ENCODE measurements around the gene DNAJB13.

Gene DNAJB13

DNA sequence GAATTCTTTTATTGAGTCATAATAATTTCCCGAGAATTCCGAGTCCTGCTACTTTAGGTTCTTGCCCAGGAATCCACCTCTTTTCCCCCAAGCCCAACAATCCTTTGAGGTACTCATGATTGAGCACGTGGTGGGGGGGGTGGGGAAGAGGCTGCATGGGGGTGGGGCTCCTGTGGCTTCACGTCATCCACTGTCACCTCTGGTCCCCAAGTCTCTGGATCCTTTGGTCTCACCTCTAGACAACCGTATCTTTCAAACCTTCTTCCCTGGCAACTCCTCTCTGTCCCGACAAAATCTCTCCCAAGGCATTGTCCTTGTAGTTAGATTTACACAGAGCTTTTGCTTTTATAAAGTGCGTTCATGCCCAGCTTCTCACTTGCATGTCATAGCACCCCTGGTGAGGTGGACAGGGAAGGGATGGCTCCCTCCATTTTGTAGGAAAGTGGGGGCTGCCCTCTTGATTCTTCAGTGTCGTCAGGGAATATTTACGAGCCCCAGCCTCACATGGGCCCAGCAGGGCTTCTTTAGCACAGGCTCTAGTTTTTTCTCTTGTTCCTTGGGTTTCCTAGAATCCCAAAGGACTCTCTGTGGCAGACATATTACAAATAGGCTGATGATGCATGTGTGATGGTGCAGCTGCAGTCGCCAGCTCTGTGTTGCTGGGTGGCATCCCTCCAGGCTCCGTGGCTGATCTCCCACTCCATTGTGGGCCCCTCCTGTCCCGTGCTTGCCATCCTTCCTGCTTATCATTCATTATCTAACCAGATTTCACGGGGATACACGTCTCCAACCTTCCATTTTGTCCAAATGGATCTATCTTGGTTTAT, 49.7 kb downstream of the DNAJB13 start:
- DNase-seq (ENCODE audit: low read depth in 3 of 3) = no peak

DNA sequence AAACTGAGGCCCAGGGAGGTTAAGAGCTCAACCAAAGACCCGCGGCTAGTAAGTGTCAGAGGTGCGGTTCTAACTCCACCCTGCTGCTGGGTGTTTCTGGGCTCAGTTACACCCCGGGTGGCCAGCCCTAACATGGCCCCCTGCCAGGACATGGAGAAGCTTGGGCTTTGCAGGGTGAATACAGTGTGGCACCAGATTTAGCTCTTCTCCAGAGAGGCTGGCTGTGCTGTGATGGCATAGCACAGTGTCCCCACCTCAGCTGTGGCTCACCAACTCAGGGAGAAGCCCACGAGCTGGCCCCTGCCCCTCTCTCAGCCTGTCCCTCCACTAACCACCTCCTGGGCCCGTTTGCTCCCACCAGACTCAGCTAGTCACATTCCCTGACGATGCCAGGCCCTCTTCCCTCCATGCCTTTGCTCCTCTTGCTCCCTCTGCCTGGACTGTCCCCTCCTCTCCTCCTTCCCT, 51.0 kb downstream of the DNAJB13 start:
- no peak for DNase-seq (ENCODE audit: low read depth in 3 of 3)

DNA sequence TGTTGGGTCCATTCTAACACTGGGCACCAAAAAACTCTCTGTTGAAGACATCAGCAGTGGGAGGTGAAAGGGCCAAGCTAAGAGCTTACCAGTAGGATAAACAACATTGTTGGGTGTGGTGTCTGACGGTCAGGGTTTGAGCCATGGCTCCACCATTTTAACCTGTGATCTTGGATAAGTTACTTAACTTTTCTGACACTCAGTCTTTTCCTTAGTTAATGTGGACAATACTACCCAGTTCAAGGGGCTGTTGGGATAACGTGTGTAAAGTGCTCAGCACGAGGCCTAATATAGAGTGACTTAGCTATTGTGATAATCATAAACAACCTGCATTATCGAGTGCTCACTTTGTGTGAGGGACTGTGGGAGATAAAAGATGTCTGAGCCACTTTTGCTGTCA, 52.0 kb downstream of the DNAJB13 start:
- DNase-seq (ENCODE audit: low read depth in 3 of 3) = no peak

- DNase-seq (ENCODE audit: low read depth in 3 of 3) = no peak
Observed at GRCh38 chr11:74004046-74004695, 53.3 kb downstream of the DNAJB13 start.

GRCh38 chr11:74004759-74005615, 54.2 kb downstream of the DNAJB13 start:
- peak in 2 of 3 donors; percentile 74 to 75 for DNase-seq (ENCODE audit: low read depth in 3 of 3)

- no peak for DNase-seq (ENCODE audit: low read depth in 3 of 3)
Observed at GRCh38 chr11:74005721-74006517, 55.1 kb downstream of the DNAJB13 start.

DNA sequence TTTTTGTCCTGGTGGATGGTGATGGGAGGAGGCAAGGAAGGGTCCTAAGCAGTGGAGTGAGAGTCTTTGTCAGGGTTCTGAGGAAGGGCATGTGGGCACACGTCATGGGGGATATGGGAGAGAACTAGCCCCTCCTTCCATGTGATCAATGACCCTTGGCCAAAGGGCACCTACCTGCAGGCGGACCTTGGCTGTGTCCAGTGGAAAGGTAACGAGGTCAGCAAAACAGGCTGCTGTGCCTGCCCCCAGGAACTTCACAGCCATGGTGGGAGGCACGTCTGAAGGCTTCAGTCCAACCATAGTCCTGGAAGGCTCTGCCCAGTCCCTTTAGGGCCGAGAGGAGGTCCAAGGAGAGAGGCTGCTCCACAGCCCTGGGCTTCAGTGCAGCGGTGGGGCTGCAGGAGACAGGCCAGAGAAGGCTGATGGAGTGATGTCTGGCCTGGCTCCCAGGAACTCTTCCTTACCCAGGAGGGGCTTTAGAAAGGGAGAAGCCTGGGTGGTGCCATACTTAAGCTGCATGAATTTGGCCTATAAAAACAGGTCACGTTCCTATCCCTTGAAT, 56.0 kb downstream of the DNAJB13 start:
- no peak for DNase-seq (ENCODE audit: low read depth in 3 of 3)

DNA sequence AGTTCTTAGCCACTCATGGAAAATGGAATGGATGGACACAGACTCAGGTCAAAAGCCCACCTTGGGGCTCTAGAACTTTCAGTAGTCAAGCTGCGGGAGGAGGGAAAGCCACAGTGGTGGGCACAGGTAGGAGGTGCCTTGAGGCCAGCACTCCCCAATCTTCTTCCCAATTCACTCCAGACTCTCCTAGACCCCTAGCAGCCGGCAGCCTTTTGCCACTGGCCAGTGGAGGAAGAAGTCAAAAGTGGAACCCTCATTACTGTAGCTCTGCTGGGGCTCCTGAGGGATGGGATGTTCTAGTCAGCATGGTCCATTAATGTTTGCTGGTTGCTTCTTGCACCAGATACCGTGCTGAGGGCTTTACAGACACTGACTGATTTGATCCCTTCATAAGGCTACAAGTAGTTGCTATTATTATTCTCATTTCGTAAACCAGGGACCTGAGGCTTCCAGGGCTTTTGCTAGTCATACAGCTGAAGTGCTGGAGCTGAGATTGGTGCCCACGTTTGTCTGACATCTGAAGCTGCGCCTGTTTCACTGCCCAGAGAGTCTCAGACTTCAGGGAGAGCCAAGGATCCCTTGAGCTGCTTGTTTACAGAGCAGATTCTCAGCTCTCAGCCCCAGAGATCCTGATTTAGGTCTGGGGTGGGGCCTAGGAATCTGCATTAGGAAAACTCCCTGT, 57.0 kb downstream of the DNAJB13 start:
- no peak for DNase-seq (ENCODE audit: low read depth in 3 of 3)

DNA sequence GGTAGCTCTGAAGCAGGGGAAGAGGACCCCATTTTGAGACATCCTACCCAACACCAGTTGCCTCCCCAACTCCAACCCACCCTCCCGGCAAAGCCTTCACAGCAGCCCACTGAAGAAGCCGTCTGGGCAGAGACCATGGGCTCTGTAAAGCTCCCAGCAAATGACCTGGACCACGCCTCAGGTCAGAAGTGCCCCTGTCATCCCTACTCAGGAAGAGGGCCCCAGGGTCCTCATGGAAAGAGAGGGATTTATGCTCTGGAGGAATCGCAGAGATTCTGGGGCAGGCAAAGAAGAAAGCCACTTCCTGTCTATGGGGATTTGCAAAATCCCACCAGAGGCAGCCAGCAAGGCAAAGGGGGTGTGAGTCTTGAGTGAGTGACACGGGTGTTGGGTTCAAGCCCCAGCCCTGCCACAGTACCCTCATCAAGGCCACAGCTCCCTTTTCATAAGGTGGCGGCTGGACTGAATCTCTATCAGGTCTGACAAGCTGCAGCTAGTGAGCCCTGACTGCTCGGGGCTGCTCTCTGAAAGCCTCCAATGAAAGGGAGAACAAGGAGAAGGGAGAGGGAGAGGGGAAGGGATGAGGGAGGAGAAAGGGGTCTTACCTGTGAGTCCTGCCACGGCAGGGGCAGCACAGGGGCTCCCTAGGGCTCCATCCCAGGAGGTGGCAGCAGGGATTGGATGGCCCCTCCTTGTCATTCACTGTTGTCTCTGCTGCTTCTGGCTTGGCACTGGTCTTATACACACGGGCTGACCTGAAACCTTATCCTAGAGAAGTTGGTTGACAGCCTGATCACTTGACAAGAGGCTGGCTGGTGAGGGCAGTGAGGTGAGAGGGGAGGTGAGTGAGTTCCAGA, 57.8 kb downstream of the DNAJB13 start, which contains the start of gene UCP3:
TSS of gene UCP3 (minus strand) at position 713 of the 857 bp plus-strand sequence. CDS start 2,043 bp downstream, outside the sequence.
- no peak for DNase-seq (ENCODE audit: low read depth in 3 of 3)

DNA sequence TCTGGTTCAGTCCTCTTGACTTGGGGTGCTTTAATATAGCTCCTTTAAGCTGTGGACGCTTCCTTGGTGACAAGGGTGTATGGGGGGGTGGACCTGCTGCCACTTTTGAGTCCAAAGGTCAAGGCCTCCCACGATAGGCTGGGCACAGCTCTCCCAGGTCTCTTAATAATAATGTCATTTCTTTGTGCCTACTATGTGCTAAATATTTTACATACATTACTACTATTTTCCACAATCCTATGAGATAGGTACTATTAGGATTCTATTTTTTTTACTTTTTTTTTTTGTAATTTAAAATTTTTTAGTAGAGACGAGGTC, 58.4 kb downstream of the DNAJB13 start:
- no peak for DNase-seq (ENCODE audit: low read depth in 3 of 3)

DNA sequence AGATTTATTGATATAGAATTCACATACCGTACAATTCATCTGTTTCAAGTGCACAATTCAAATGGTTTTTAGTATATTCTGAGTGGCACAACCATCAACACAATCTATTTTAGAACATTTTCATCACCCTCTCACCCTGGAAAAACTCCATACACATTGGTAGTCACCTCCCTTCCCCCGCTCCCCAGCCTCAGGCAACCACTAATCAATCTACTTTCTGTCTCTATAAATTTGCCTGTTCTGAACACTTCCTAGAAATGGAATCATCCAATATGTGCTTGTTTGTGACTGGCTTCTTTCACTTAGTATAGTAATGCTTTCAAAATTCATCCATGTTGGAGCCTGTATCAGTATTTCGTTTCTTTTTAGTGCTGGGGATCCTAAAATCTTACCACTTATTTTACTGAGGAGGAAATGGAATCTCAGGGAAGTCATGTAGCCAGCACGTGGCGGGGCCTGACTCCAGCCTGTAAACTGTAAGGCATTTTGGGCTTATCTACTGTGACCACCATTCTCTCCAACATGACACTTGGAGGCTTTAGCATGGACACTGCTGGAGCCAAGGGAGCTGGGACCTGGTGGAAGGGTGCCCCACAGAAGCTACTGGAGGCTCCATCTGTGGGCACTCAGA, 59.0 kb downstream of the DNAJB13 start:
- no peak for DNase-seq (ENCODE audit: low read depth in 3 of 3)

- no peak for DNase-seq (ENCODE audit: low read depth in 3 of 3)
Observed at GRCh38 chr11:74010306-74011300, 59.8 kb downstream of the DNAJB13 start.

DNA sequence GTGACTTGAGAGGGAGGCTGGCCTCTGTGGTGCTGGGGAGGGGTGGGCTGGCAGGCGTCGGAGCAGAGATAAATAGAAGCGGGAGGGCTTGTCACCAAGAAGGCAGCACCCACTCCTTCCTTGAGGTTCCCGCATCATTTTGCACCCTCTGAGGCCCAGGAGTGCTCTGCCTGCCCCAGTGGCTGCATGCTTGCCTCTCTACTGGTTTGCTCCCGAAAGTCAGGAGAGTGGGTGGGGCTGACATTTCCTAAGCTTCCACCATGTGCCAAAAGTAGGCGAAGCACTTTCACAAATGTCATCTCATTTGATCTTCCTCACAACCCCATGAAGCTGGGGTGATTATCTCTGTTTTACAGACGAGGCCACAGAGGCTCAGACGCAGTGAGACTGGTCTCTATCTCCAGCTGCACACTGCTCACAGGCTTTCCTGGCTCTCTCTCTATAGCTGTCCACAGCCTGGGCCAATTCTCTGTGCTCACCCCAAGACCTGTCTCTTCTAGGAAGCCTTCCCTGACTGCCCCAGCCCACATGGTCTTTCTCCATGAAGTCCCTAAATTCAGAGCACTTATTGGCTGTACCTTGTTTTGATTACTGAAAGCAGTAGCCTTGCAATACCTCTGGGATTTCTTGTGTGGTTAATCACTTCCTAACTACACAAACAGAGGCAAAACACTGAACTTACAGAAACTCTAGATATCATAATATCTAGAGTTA, 60.7 kb downstream of the DNAJB13 start:
- peak; percentile 37 to 61 (median 43) for DNase-seq (ENCODE audit: low read depth in 3 of 3)

GRCh38 chr11:74012074-74012809, 61.4 kb downstream of the DNAJB13 start:
- no peak for DNase-seq (ENCODE audit: low read depth in 3 of 3)

- DNase-seq (ENCODE audit: low read depth in 3 of 3) = no peak
Observed at GRCh38 chr11:74013141-74013540, 62.3 kb downstream of the DNAJB13 start.

- DNase-seq (ENCODE audit: low read depth in 3 of 3) = no peak
Observed at GRCh38 chr11:74014880-74015279, 64.1 kb downstream of the DNAJB13 start.

Measured in stimulated activated CD4-positive, alpha-beta T cell treated with anti-CD3 and anti-CD28 coated beads, TNF-alpha, amount 100 ng/mL, for 48 hours (primary cell).